Measurements from ENCODE around the gene CRB2.
A peak's percentile ranks its signal among the peaks of the same experiment; 100 is the strongest.
"Not testable (repeated sequence)": the region's sequence is repeated elsewhere in the genome, so short reads cannot be mapped to it uniquely, and the experiment has no call there.

Gene CRB2

GRCh38 chr9:123324767-123325183 is 31.2 kb upstream of the CRB2 start:
- H3K36me3 ChIP-seq (ENCODE audit: insufficient read depth, low read length) = no peaks in the 10 kb centered on the region
- H3K27ac ChIP-seq = no peak overlapping the region
- no peaks in the 10 kb centered on the region for H3K9me3 ChIP-seq (ENCODE audit: low read depth, low read length)
- H3K9ac ChIP-seq (ENCODE audit: insufficient read length) = no peak overlapping the region
- TF ChIP-seq POLR2AphosphoS5 (IDR thresholded peaks at IDR 0.05; ENCODE audit: borderline replicate concordance, low read depth, low read length) = no peak
- no peak for TF ChIP-seq FOXP2 (optimal IDR thresholded peaks at IDR 0.05; ENCODE audit: control extremely low read depth, extremely low read length, insufficient read depth)
- no peak for TF ChIP-seq EZH2 (IDR thresholded peaks at IDR 0.05)
- no peak for DNase-seq (ENCODE audit: low read depth, low spot score)
- H3K4me3 ChIP-seq = no peak overlapping the region

- DNase-seq (ENCODE audit: low read depth, low spot score) = no peak
- Histone ChIP-seq H3K27ac (no peak overlapping the region), H3K4me3 (no peak overlapping the region), H3K9ac (ENCODE audit: insufficient read length) (no peak overlapping the region), H3K9me3 (ENCODE audit: low read depth, low read length) (no peaks in the 10 kb centered on the region), H3K36me3 (ENCODE audit: insufficient read depth, low read length) (no peaks in the 10 kb centered on the region)
- no peak for TF ChIP-seq EZH2 (IDR thresholded peaks at IDR 0.05)
- no peak for TF ChIP-seq POLR2AphosphoS5 (IDR thresholded peaks at IDR 0.05; ENCODE audit: borderline replicate concordance, low read depth, low read length)
- no peak for TF ChIP-seq FOXP2 (optimal IDR thresholded peaks at IDR 0.05; ENCODE audit: control extremely low read depth, extremely low read length, insufficient read depth)
Measured at GRCh38 chr9:123326187-123326586, 29.8 kb upstream of the CRB2 start.

GRCh38 chr9:123326662-123327093 is 29.3 kb upstream of the CRB2 start:
- no peak for DNase-seq (ENCODE audit: low read depth, low spot score)
- no peak overlapping the region for H3K27ac ChIP-seq

GRCh38 chr9:123327697-123328100 is 28.3 kb upstream of the CRB2 start:
- TF ChIP-seq FOXP2 (optimal IDR thresholded peaks at IDR 0.05; ENCODE audit: control extremely low read depth, extremely low read length, insufficient read depth) = no peak
- TF ChIP-seq EZH2 (IDR thresholded peaks at IDR 0.05) = no peak
- TF ChIP-seq POLR2AphosphoS5 (IDR thresholded peaks at IDR 0.05; ENCODE audit: borderline replicate concordance, low read depth, low read length) = no peak
- Histone ChIP-seq H3K9ac (ENCODE audit: insufficient read length) (no peak overlapping the region), H3K9me3 (ENCODE audit: low read depth, low read length) (no peaks in the 10 kb centered on the region), H3K4me3 (no peak overlapping the region), H3K36me3 (ENCODE audit: insufficient read depth, low read length) (no peaks in the 10 kb centered on the region), H3K27ac (no peak overlapping the region)
- DNase-seq (ENCODE audit: low read depth, low spot score) = no peak

More at GRCh38 chr9:123326662-123327093, 29.3 kb upstream of the CRB2 start:
- Histone ChIP-seq H3K9ac (ENCODE audit: insufficient read length) (no peak overlapping the region), H3K36me3 (ENCODE audit: insufficient read depth, low read length) (no peaks in the 10 kb centered on the region), H3K9me3 (ENCODE audit: low read depth, low read length) (no peaks in the 10 kb centered on the region), H3K4me3 (no peak overlapping the region)
- TF ChIP-seq POLR2AphosphoS5 (IDR thresholded peaks at IDR 0.05; ENCODE audit: borderline replicate concordance, low read depth, low read length) (no peak), FOXP2 (optimal IDR thresholded peaks at IDR 0.05; ENCODE audit: control extremely low read depth, extremely low read length, insufficient read depth) (no peak), EZH2 (IDR thresholded peaks at IDR 0.05) (no peak)

GRCh38 chr9:123329329-123329955 is 26.6 kb upstream of the CRB2 start:
- no peak overlapping the region for H3K9ac ChIP-seq (ENCODE audit: insufficient read length)
- H3K4me3 ChIP-seq = no peak overlapping the region
- H3K9me3 ChIP-seq (ENCODE audit: low read depth, low read length) = no peaks in the 10 kb centered on the region
- TF ChIP-seq FOXP2 (optimal IDR thresholded peaks at IDR 0.05; ENCODE audit: control extremely low read depth, extremely low read length, insufficient read depth) = no peak
- TF ChIP-seq EZH2 (IDR thresholded peaks at IDR 0.05) = no peak
- TF ChIP-seq POLR2AphosphoS5 (IDR thresholded peaks at IDR 0.05; ENCODE audit: borderline replicate concordance, low read depth, low read length) = no peak
- H3K27ac ChIP-seq = peak overlapping the region; percentile 77; the same call in 1 of the 2 replicates
- no peaks in the 10 kb centered on the region for H3K36me3 ChIP-seq (ENCODE audit: insufficient read depth, low read length)
- no peak for DNase-seq (ENCODE audit: low read depth, low spot score)

- DNase-seq (ENCODE audit: low read depth, low spot score) = no peak
- peak overlapping the region; percentile 99 for H3K27ac ChIP-seq
- no peak for TF ChIP-seq EZH2 (IDR thresholded peaks at IDR 0.05)
- TF ChIP-seq FOXP2 (optimal IDR thresholded peaks at IDR 0.05; ENCODE audit: control extremely low read depth, extremely low read length, insufficient read depth) = no peak
- TF ChIP-seq POLR2AphosphoS5 (IDR thresholded peaks at IDR 0.05; ENCODE audit: borderline replicate concordance, low read depth, low read length) = no peak
- no peak overlapping the region for H3K4me3 ChIP-seq
- H3K9ac ChIP-seq (ENCODE audit: insufficient read length) = no peak overlapping the region
- H3K9me3 ChIP-seq (ENCODE audit: low read depth, low read length) = no peaks in the 10 kb centered on the region
- no peaks in the 10 kb centered on the region for H3K36me3 ChIP-seq (ENCODE audit: insufficient read depth, low read length)
Measured at GRCh38 chr9:123331346-123332060, 24.5 kb upstream of the CRB2 start.

GRCh38 chr9:123333058-123333669 is 22.8 kb upstream of the CRB2 start:
- not testable (repeated sequence) for DNase-seq (ENCODE audit: low read depth, low spot score)

GRCh38 chr9:123334639-123335038 is 21.4 kb upstream of the CRB2 start:
- Histone ChIP-seq H3K36me3 (ENCODE audit: insufficient read depth, low read length) (no peaks in the 10 kb centered on the region), H3K27ac (peak overlapping the region; percentile 99), H3K9ac (ENCODE audit: insufficient read length) (no peak overlapping the region), H3K9me3 (ENCODE audit: low read depth, low read length) (no peaks in the 10 kb centered on the region), H3K4me3 (no peak overlapping the region)
- DNase-seq (ENCODE audit: low read depth, low spot score) = no peak
- no peak for TF ChIP-seq FOXP2 (optimal IDR thresholded peaks at IDR 0.05; ENCODE audit: control extremely low read depth, extremely low read length, insufficient read depth)
- no peak for TF ChIP-seq POLR2AphosphoS5 (IDR thresholded peaks at IDR 0.05; ENCODE audit: borderline replicate concordance, low read depth, low read length)
- TF ChIP-seq EZH2 (IDR thresholded peaks at IDR 0.05) = no peak

More at GRCh38 chr9:123333058-123333669, 22.8 kb upstream of the CRB2 start:
- H3K27ac ChIP-seq = peak overlapping the region; percentile 99
- H3K9ac ChIP-seq (ENCODE audit: insufficient read length); H3K9me3 ChIP-seq (ENCODE audit: low read depth, low read length); H3K36me3 ChIP-seq (ENCODE audit: insufficient read depth, low read length); H3K4me3 ChIP-seq: not testable (repeated sequence)
